A549 (cell line): ENCODE measurements around the gene OR2AE1. TPM values are rescaled to one million over a fixed set of nuclear protein-coding genes. Genes with fewer than 3 reads are reported as not detected.

Experiments used
- ATAC-seq, 2 experiments: fragments of 200-7000 bp in 1 of 2; fragments of >200 bp in 1 of 2; cut with Nextera tagmentation in 1 of 2; cut with Tn5 transposase in 1 of 2; 3 replicates each; pipeline versions ENCODE4 v1.8.0 to v1.9.1; 2018 to 2020; ENCODE audit warnings: mild to moderate bottlenecking in 1 of 2, moderate library complexity in 1 of 2
- CTCF ChIA-PET: fragments of 300-600 bp; sonication (Branson Sonifier 250); formaldehyde crosslinking; extraction: SDS; loops from one replicate; lab custom pipeline; 2021; ENCODE audit warnings: antibody characterized with exemption, inconsistent platforms; lab: Yijun Ruan, JAX
- POLR2A ChIA-PET: fragments of 350-600 bp; formaldehyde crosslinking; extraction: SDS; loops from one replicate; lab custom pipeline; 2021; ENCODE audit warnings: antibody characterized with exemption, inconsistent platforms; lab: Yijun Ruan, JAX
- DNase-seq, 2 experiments: peaks; one replicate each; pipeline versions ENCODE4 v3.0.0 to v3.0.0-alpha.2; 2011 to 2016; ENCODE audit warnings: low read depth in 1 of 2, low spot score in 1 of 2
- FAIRE-seq: peaks from 2 replicates; lab custom pipeline; 2011; peaks lifted over from hg19 to GRCh38; lab: Jason Lieb, UNC
- H3K27ac ChIP-seq, 2 experiments: fragments of >200 bp; sonication (Bioruptor Twin); formaldehyde crosslinking; 3 replicates each; pipeline ENCODE4 v1.5.1; 2016 to 2017
- H3K4me1 ChIP-seq: fragments of >200 bp; sonication (Bioruptor Twin); formaldehyde crosslinking; 3 replicates; pipeline ENCODE4 v1.6.1; 2016
- H3K4me2 ChIP-seq: fragments of >200 bp; sonication (Bioruptor Twin); formaldehyde crosslinking; 3 replicates; pipeline ENCODE4 v1.6.1; 2016
- H3K4me3 ChIP-seq: fragments of >200 bp; sonication (Bioruptor Twin); formaldehyde crosslinking; 3 replicates; pipeline ENCODE4 v1.5.1; 2016
- H3K9me3 ChIP-seq: fragments of >200 bp; sonication (Bioruptor Twin); formaldehyde crosslinking; 3 replicates; pipeline ENCODE4 v1.6.1; 2016
- BCL3 ChIP-seq: fragments of >200 bp; sonication (Bioruptor Twin); formaldehyde crosslinking; IDR thresholded peaks from 3 replicates; pipeline ENCODE4 v1.6.1; 2016
- BHLHE40 ChIP-seq: IDR thresholded peaks from 2 replicates; pipeline ENCODE4 v1.6.1; 2012; ENCODE audit warnings: low read depth, low read length, inconsistent platforms
- CHD2 ChIP-seq: fragments of 150-350 bp; IDR thresholded peaks from 2 replicates; pipeline ENCODE4 v1.6.1; 2014; ENCODE audit warnings: low read length; ENCODE audit not compliant: partially characterized antibody
- CHD4 ChIP-seq: fragments of 200-600 bp; sonication (generic); IDR thresholded peaks from 2 replicates; pipeline ENCODE4 v1.6.1; 2016; ENCODE audit warnings: antibody characterized with exemption, mild to moderate bottlenecking, borderline replicate concordance
- EHMT2 ChIP-seq: fragments of 200-600 bp; sonication (generic); IDR thresholded peaks from 2 replicates; pipeline ENCODE4 v1.6.1; 2016; ENCODE audit warnings: antibody characterized with exemption, low read depth, mild to moderate bottlenecking, moderate library complexity
- FOSB ChIP-seq: fragments of 250-450 bp; sonication (Bioruptor Pico); IDR thresholded peaks from 2 replicates; pipeline ENCODE4 v1.5.0; 2020; ENCODE audit warnings: mild to moderate bottlenecking, moderate library complexity
- HOXA7 ChIP-seq: fragments of 250-450 bp; sonication (Bioruptor Pico); IDR thresholded peaks from 2 replicates; pipeline ENCODE4 v1.5.0; 2020; ENCODE audit warnings: mild to moderate bottlenecking, moderate library complexity
- HOXB13 ChIP-seq: fragments of 250-450 bp; sonication (Bioruptor Pico); IDR thresholded peaks from 2 replicates; pipeline ENCODE4 v1.5.0; 2020; ENCODE audit warnings: low read depth, mild to moderate bottlenecking, moderate library complexity
- HOXB5 ChIP-seq: fragments of 250-450 bp; sonication (Bioruptor Pico); IDR thresholded peaks from 2 replicates; pipeline ENCODE4 v1.5.0; 2020; ENCODE audit warnings: mild to moderate bottlenecking, moderate library complexity
- JUNB ChIP-seq: fragments of >200 bp; sonication (Bioruptor Twin); formaldehyde crosslinking; IDR thresholded peaks from 2 replicates; pipeline ENCODE4 v1.6.1; 2016
- KDM5A ChIP-seq: fragments of 200-600 bp; sonication (generic); IDR thresholded peaks from 2 replicates; pipeline ENCODE4 v1.6.1; 2016; ENCODE audit warnings: antibody characterized with exemption, mild to moderate bottlenecking
- MAFK ChIP-seq: fragments of 450-650 bp; IDR thresholded peaks from 2 replicates; pipeline ENCODE4 v1.6.1; 2014; ENCODE audit not compliant: partially characterized antibody
- MYC ChIP-seq: IDR thresholded peaks from 2 replicates; pipeline ENCODE4 v1.6.1; 2012; ENCODE audit warnings: mild to moderate bottlenecking, inconsistent platforms, low read length, improper control_type of control experiment, borderline replicate concordance
- PBX3 ChIP-seq: IDR thresholded peaks from 2 replicates; pipeline ENCODE4 v1.6.1; 2012
- POLR2AphosphoS2 ChIP-seq: conservative IDR thresholded peaks from 2 replicates; pipeline ENCODE4 v1.6.1; 2012; ENCODE audit warnings: low read length, improper control_type of control experiment, inconsistent platforms
- RAD21 ChIP-seq, 2 experiments: fragments of >200 bp in 1 of 2; sonication (Bioruptor Twin) in 1 of 2; formaldehyde crosslinking in 1 of 2; IDR thresholded peaks in 1 of 2; conservative IDR thresholded peaks in 1 of 2; 2 replicates in 1 of 2; 3 replicates in 1 of 2; pipeline ENCODE4 v1.6.1; 2012 to 2018; ENCODE audit warnings: inconsistent platforms in 1 of 2
- RARB ChIP-seq: fragments of 250-450 bp; sonication (Bioruptor Pico); IDR thresholded peaks from 2 replicates; pipeline ENCODE4 v1.8.0; 2021; ENCODE audit warnings: mild to moderate bottlenecking, moderate library complexity
- RCOR1 ChIP-seq: fragments of 150-350 bp; IDR thresholded peaks from 2 replicates; pipeline ENCODE4 v1.6.1; 2014; ENCODE audit warnings: antibody characterized with exemption, low read length, low read depth
- REST ChIP-seq: fragments of 200-600 bp; sonication (generic); IDR thresholded peaks from 2 replicates; pipeline ENCODE4 v1.6.1; 2016; ENCODE audit warnings: antibody characterized with exemption, mild to moderate bottlenecking, moderate library complexity
- RFX5 ChIP-seq: fragments of 450-650 bp; IDR thresholded peaks from 2 replicates; pipeline ENCODE4 v1.7.1; 2014; ENCODE audit warnings: antibody characterized with exemption, mild to moderate bottlenecking, moderate library complexity
- SREBF2 ChIP-seq: fragments of 450-650 bp; IDR thresholded peaks from 2 replicates; pipeline ENCODE4 v1.6.1; 2014; ENCODE audit warnings: mild to moderate bottlenecking, moderate library complexity
- ZC3H11A ChIP-seq: fragments of 450-650 bp; IDR thresholded peaks from 2 replicates; pipeline ENCODE4 v1.6.1; 2014; ENCODE audit warnings: antibody characterized with exemption, mild to moderate bottlenecking
- ZFP36 ChIP-seq: fragments of 450-650 bp; IDR thresholded peaks from 2 replicates; pipeline ENCODE4 v1.6.1; 2014; ENCODE audit warnings: borderline replicate concordance; ENCODE audit not compliant: partially characterized antibody
- ZNF302 ChIP-seq: fragments of 250-450 bp; sonication (Bioruptor Pico); IDR thresholded peaks from 2 replicates; pipeline ENCODE4 v1.9.0; 2021; ENCODE audit warnings: inconsistent platforms, mild to moderate bottlenecking, moderate library complexity
- WGBS: methylation state at CpG from one replicate; pipeline ENCODE4 v1.1.6; 2017; ENCODE audit errors: missing lambda C conversion rate; 5-methylcytosine and 5-hydroxymethylcytosine counted together
- polyA plus RNA-seq, 4 experiments: library from polyadenylated mRNA; depleted of rRNA in 3 of 4; stranded (reverse); fragments of >200 nt; fragmentation: RNase III in 1 of 4; extraction: RNeasy Plus Mini Kit Qiagen cat#74134 plus additional on column Dnase treatment in 1 of 4; gene quantifications; 2 replicates in 3 of 4; 3 replicates in 1 of 4; pipeline ENCODE4 v1.2.3, GENCODE V29; 2011 to 2017

Gene OR2AE1
- polyA plus RNA-seq, 2 of the 4 experiments (the other 2 are of a cell fraction), result 0.09 TPM; not detected in 1

- no peak for FAIRE-seq
- no peak for TF ChIP-seq EHMT2
- no peak for TF ChIP-seq RARB (CRISPR knock-in tag)
- no peak for TF ChIP-seq JUNB
- TF ChIP-seq PBX3, result no peak
- TF ChIP-seq HOXB13 (CRISPR knock-in tag), result no peak
- no peak for TF ChIP-seq RCOR1
- no peak for TF ChIP-seq BCL3
- no peak for TF ChIP-seq HOXA7 (CRISPR knock-in tag)
- TF ChIP-seq ZNF302 (CRISPR knock-in tag), result no peak
- no peak for TF ChIP-seq MYC
- no peak for TF ChIP-seq ZFP36
- TF ChIP-seq FOSB (CRISPR knock-in tag), result no peak
- TF ChIP-seq SREBF2, result no peak
- no peak for TF ChIP-seq CHD4
- TF ChIP-seq REST, result no peak
- TF ChIP-seq CHD2, result no peak
- TF ChIP-seq BHLHE40, result no peak
- TF ChIP-seq RFX5, result no peak
- no peak for TF ChIP-seq MAFK
- 55% methylated on average over 6 of the region's 6 CpGs for WGBS
- H3K4me3 ChIP-seq, result no peak overlapping the region
- POLR2A ChIA-PET, result no interaction called here
- H3K4me2 ChIP-seq, result no peak overlapping the region
- H3K9me3 ChIP-seq, result no peaks in the 10 kb centered on the region
- H3K4me1 ChIP-seq, result no peaks in the 10 kb centered on the region
- CTCF ChIA-PET, result interaction anchor here (0.7 kb wide), 1 partner anchor 105 kb away, joined by 3 read pairs; no protein-coding TSS in a partner anchor
- ATAC-seq, result no peak
- no peak overlapping the region for H3K27ac ChIP-seq
- no peak for DNase-seq
Measured at GRCh38 chr7:99848420-99849216, 28.2 kb downstream of the OR2AE1 start.

- FAIRE-seq (no peak), ATAC-seq (no peak), DNase-seq (no peak)
- TF ChIP-seq ZC3H11A, result no peak
- TF ChIP-seq PBX3, result no peak
- TF ChIP-seq JUNB, result no peak
- no peak for TF ChIP-seq HOXB5 (CRISPR knock-in tag)
- TF ChIP-seq RAD21 (conservative IDR thresholded peaks at IDR 0.05 in 1 of 2, IDR thresholded peaks at IDR 0.05 in 1 of 2), result no peak
- no peak for TF ChIP-seq POLR2AphosphoS2
- TF ChIP-seq KDM5A, result no peak
- Histone ChIP-seq H3K4me1 (no peaks in the 10 kb centered on the region), H3K27ac (no peak overlapping the region), H3K4me3 (no peak overlapping the region), H3K4me2 (no peak overlapping the region), H3K9me3 (no peaks in the 10 kb centered on the region)
- ChIA-PET POLR2A (no interaction called here), CTCF (no interaction called here)
- WGBS, result 46% methylated on average over 1 of the region's 1 CpG
Measured at GRCh38 chr7:99844328-99844727, 32.5 kb downstream of the OR2AE1 start.
